HCT116 (cell line): Measurements from ENCODE around the gene G6PC3.

Experiments
- CEBPB ChIP-seq: IDR thresholded peaks from 2 replicates; pipeline ENCODE4 v1.6.1; 2012; ENCODE audit warnings: low read depth
- CTCF ChIP-seq, 3 experiments: fragments of 200-600 bp in 1 of 3; sonication (generic) in 1 of 3; IDR thresholded peaks in 2 of 3; conservative IDR thresholded peaks in 1 of 3; 2 replicates each; pipeline ENCODE4 v1.5.1; 2012 to 2017; ENCODE audit warnings: low read depth in 2 of 3, low read length in 2 of 3, antibody characterized with exemption in 1 of 3, borderline replicate concordance in 1 of 3, control low read depth in 1 of 3, mild to moderate bottlenecking in 1 of 3, mixed read lengths in 1 of 3, mixed run types in 1 of 3, moderate library complexity in 1 of 3; ENCODE audit not compliant: insufficient read depth in 1 of 3
- EZH2 ChIP-seq: fragments of 200-600 bp; sonication (generic); IDR thresholded peaks from 2 replicates; pipeline ENCODE4 v1.6.1; 2017; ENCODE audit warnings: antibody characterized with exemption, mixed run types
- FOSL1 ChIP-seq: IDR thresholded peaks from 2 replicates; pipeline ENCODE4 v1.6.1; 2012; ENCODE audit warnings: low read depth
- POLR2AphosphoS5 ChIP-seq: IDR thresholded peaks from 2 replicates; pipeline ENCODE4 v1.6.1; 2011; ENCODE audit warnings: mild to moderate bottlenecking, low read depth, low read length, moderate library complexity
- RAD21 ChIP-seq: IDR thresholded peaks from 2 replicates; pipeline ENCODE4 v1.6.1; 2012; ENCODE audit warnings: low read depth, mild to moderate bottlenecking
- SIN3A ChIP-seq: IDR thresholded peaks from 2 replicates; pipeline ENCODE4 v1.6.1; 2012; ENCODE audit warnings: low read depth
- SRF ChIP-seq: IDR thresholded peaks from 2 replicates; pipeline ENCODE4 v1.6.1; 2012; ENCODE audit warnings: low read depth
- YY1 ChIP-seq: IDR thresholded peaks from 2 replicates; pipeline ENCODE4 v1.6.1; 2011; ENCODE audit warnings: low read length, low read depth, moderate library complexity, mild to moderate bottlenecking; ENCODE audit not compliant: insufficient replicate concordance; ENCODE audit errors: extremely low read depth
- ZBTB33 ChIP-seq: IDR thresholded peaks from 2 replicates; pipeline ENCODE4 v1.6.1; 2011; ENCODE audit warnings: mild to moderate bottlenecking, low read length, moderate library complexity; ENCODE audit not compliant: insufficient replicate concordance; ENCODE audit errors: extremely low read depth
- ZFX ChIP-seq: fragments of 450-650 bp; IDR thresholded peaks from 2 replicates; pipeline ENCODE4 v1.6.1; 2017
- ZNF274 ChIP-seq: fragments of 200-500 bp; sonication (Bioruptor generic); IDR thresholded peaks from 2 replicates; pipeline ENCODE4 v1.6.1; 2014; ENCODE audit warnings: mild to moderate bottlenecking, low read depth, low read length, inconsistent platforms

- TF ChIP-seq YY1 (no peak), RAD21 (no peak), CTCF (IDR thresholded peaks at IDR 0.05 in 2 of 3, conservative IDR thresholded peaks at IDR 0.05 in 1 of 3; ENCODE audit: borderline replicate concordance in 1 of 3, insufficient read depth in 1 of 3, low read depth in 2 of 3, low read length in 2 of 3) (no peak), EZH2 (no peak), CEBPB (no peak), SIN3A (no peak), FOSL1 (no peak), SRF (no peak), ZBTB33 (no peak), POLR2AphosphoS5 (no peak), ZNF274 (no peak), ZFX (no peak)
Observed at GRCh38 chr17:44075598-44076293, 5.2 kb downstream of the G6PC3 start.
